Skin of body (tissue), 2 donors: ENCODE measurements around the gene C1QC. TPM values are rescaled to one million over a fixed set of nuclear protein-coding genes. Genes with fewer than 3 reads are reported as not detected.
"Not testable (repeated sequence)": the region's sequence is repeated elsewhere in the genome, so short reads cannot be mapped to it uniquely, and the experiment has no call there.

Experiments used
- DNase-seq: peaks from one replicate; lab custom pipeline; 2025; lab: John Stamatoyannopoulos, UW
- total RNA-seq: library from RNA; depleted of rRNA; stranded (reverse); fragments of >200 nt; gene quantifications from one replicate; pipeline ENCODE4 v1.2.3, GENCODE V29; 2014

C1QC gene
- total RNA-seq, 1 donor from 2014 or later: 24.7 TPM

- DNase-seq: no peak
Measured at GRCh38 chr1:22646384-22646783, 3.0 kb downstream of the C1QC start.

- no peak for DNase-seq
Measured at GRCh38 chr1:22650089-22650693, 6.8 kb downstream of the C1QC start.

GRCh38 chr1:22651941-22652856 is 8.8 kb downstream of the C1QC start:
- DNase-seq: no peak

GRCh38 chr1:22652881-22653316 is 9.5 kb downstream of the C1QC start, which contains the start of gene C1QB:
TSS of gene C1QB (plus strand) at chr1:22653236. CDS start at chr1:22659463, 6,227 bp downstream.
- no peak for DNase-seq

GRCh38 chr1:22654692-22655091 is 11.3 kb downstream of the C1QC start:
- DNase-seq: no peak

GRCh38 chr1:22658385-22659163 is 15.1 kb downstream of the C1QC start:
- no peak for DNase-seq

GRCh38 chr1:22660716-22661241 is 17.3 kb downstream of the C1QC start:
- no peak for DNase-seq

GRCh38 chr1:22661880-22662279 is 18.4 kb downstream of the C1QC start:
- no peak for DNase-seq

GRCh38 chr1:22662318-22662717 is 18.9 kb downstream of the C1QC start:
- DNase-seq: no peak

- DNase-seq: no peak
Measured at GRCh38 chr1:22662986-22663408, 19.6 kb downstream of the C1QC start.

GRCh38 chr1:22665752-22666151 is 22.3 kb downstream of the C1QC start:
- no peak for DNase-seq

- DNase-seq: no peak
Measured at GRCh38 chr1:22666412-22666811, 23.0 kb downstream of the C1QC start.

- DNase-seq: not testable (repeated sequence)
Measured at GRCh38 chr1:22668840-22669239, 25.4 kb downstream of the C1QC start.

GRCh38 chr1:22670352-22670975 is 27.0 kb downstream of the C1QC start:
- DNase-seq: no peak

- DNase-seq: no peak
Measured at GRCh38 chr1:22671999-22672398, 28.6 kb downstream of the C1QC start.

- peak; percentile 43 for DNase-seq
Measured at GRCh38 chr1:22673486-22674409, 30.3 kb downstream of the C1QC start.

- no peak for DNase-seq
Measured at GRCh38 chr1:22674410-22674749, 30.9 kb downstream of the C1QC start.

GRCh38 chr1:22676151-22676550 is 32.7 kb downstream of the C1QC start:
- not testable (repeated sequence) for DNase-seq

GRCh38 chr1:22676916-22677583 is 33.6 kb downstream of the C1QC start:
- DNase-seq: no peak
